Smooth muscle cell (in vitro differentiated cells): ENCODE results near the gene C19orf12. TPM values are rescaled to one million over a fixed set of nuclear protein-coding genes. Genes with fewer than 3 reads are reported as not detected.

Source experiments
- DNase-seq: peaks from one replicate; lab custom pipeline; 2025; ENCODE audit not compliant: unreplicated experiment; lab: John Stamatoyannopoulos, UW
- H2AFZ ChIP-seq: fragments of 200-600 bp; sonication (generic); 2 replicates; pipeline ENCODE4 v1.6.0; 2016; ENCODE audit warnings: antibody characterized with exemption, low read depth, mild to moderate bottlenecking
- H3F3A ChIP-seq: fragments of 200-600 bp; sonication (generic); 2 replicates; pipeline ENCODE4 v1.6.0; 2017; ENCODE audit warnings: antibody characterized with exemption, low read depth
- H3K27ac ChIP-seq: fragments of 200-600 bp; sonication (generic); 2 replicates; pipeline ENCODE4 v1.5.1; 2016; ENCODE audit warnings: low read depth, mild to moderate bottlenecking
- H3K27me3 ChIP-seq: fragments of 200-600 bp; sonication (generic); 2 replicates; pipeline ENCODE4 v1.6.1; 2016; ENCODE audit warnings: low read depth, mild to moderate bottlenecking
- H3K36me3 ChIP-seq: fragments of 200-600 bp; sonication (generic); 2 replicates; pipeline ENCODE4 v1.5.1; 2016; ENCODE audit warnings: low read depth
- H3K4me1 ChIP-seq: fragments of 200-600 bp; sonication (generic); 2 replicates; pipeline ENCODE4 v1.5.1; 2016; ENCODE audit warnings: low read depth
- H3K4me2 ChIP-seq: fragments of 200-600 bp; sonication (generic); 2 replicates; pipeline ENCODE4 v1.6.0; 2016; ENCODE audit warnings: mild to moderate bottlenecking
- H3K4me3 ChIP-seq: fragments of 200-600 bp; sonication (generic); 2 replicates; pipeline ENCODE4 v1.5.1; 2016; ENCODE audit warnings: mild to moderate bottlenecking
- H3K79me2 ChIP-seq: fragments of 200-600 bp; sonication (generic); 2 replicates; pipeline ENCODE4 v1.6.0; 2016; ENCODE audit warnings: low read depth, mild to moderate bottlenecking
- H3K9ac ChIP-seq: fragments of 200-600 bp; sonication (generic); 2 replicates; pipeline ENCODE4 v1.6.0; 2016; ENCODE audit warnings: low read depth
- H3K9me3 ChIP-seq: fragments of 200-600 bp; sonication (generic); replicated peaks from 2 replicates; pipeline ENCODE4 v1.5.1; 2016; ENCODE audit warnings: low read depth
- H4K20me1 ChIP-seq: fragments of 200-600 bp; sonication (generic); 2 replicates; pipeline ENCODE4 v1.6.0; 2016; ENCODE audit warnings: low read depth
- WGBS: methylation state at CpG from one replicate; pipeline ENCODE4 v1.1.7; 2016; ENCODE audit warnings: low lambda C conversion rate; 5-methylcytosine and 5-hydroxymethylcytosine counted together
- polyA plus RNA-seq: library from polyadenylated mRNA; unstranded; fragments of >200 nt; fragmentation: Nextera tagmentation; extraction: Ambion mirVana; gene quantifications from 2 replicates; pipeline ENCODE4 v1.2.1, GENCODE V29; 2016
- total RNA-seq: library from RNA; depleted of rRNA; stranded (reverse); fragments of >200 nt; gene quantifications from 2 replicates; pipeline ENCODE4 v1.2.3, GENCODE V29; 2014
- TF ChIP-seq, protein P1 (sequence below): fragments of 200-600 bp; sonication (generic); IDR thresholded peaks from 2 replicates; pipeline ENCODE4 v1.5.1; 2017; ENCODE audit warnings: borderline replicate concordance, mild to moderate bottlenecking, antibody characterized with exemption; ENCODE audit not compliant: insufficient read depth, poor library complexity, severe bottlenecking

C19orf12 gene
- total and polyA plus RNA-seq, 2 experiments from 2014 or later: 22.7 to 30.0 TPM

DNA sequence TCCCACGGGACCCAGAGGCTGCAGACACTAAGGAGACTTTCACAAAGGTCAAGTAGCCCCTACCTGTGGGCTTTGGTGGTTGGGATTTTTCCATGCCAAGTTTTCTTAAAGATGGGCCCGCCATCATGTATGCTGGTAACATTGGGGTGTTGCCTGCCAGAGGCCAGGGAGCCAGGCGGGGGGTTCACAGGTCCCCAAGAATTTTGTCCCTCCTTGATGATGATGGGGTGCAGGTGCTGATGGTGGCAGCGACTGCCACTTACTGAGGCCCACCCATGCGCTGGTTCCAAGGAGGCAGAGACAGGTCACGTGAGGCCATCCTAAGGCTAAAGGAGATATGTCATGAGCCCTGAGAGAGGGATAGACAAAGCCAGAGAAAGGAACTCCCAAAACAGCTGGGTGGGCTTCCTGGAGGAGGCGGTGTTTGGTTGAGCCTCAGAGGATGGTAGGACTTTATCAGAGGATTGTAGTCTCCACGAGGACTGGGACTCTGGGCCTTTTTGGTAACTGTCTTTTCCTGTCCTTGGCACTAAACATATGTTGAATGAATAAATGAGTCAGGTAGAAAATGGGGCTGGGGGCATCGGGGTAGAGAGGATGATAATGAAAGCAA is 35.4 kb downstream of the C19orf12 start:
- H3K36me3 ChIP-seq: no peaks in the 10 kb centered on the region
- H3F3A ChIP-seq: no peaks in the 10 kb centered on the region
- H3K9ac ChIP-seq: no peak overlapping the region
- no peaks in the 10 kb centered on the region for H3K27me3 ChIP-seq
- no peak overlapping the region for H3K27ac ChIP-seq
- no peaks in the 10 kb centered on the region for H3K9me3 ChIP-seq
- TF ChIP-seq, protein P1, sequence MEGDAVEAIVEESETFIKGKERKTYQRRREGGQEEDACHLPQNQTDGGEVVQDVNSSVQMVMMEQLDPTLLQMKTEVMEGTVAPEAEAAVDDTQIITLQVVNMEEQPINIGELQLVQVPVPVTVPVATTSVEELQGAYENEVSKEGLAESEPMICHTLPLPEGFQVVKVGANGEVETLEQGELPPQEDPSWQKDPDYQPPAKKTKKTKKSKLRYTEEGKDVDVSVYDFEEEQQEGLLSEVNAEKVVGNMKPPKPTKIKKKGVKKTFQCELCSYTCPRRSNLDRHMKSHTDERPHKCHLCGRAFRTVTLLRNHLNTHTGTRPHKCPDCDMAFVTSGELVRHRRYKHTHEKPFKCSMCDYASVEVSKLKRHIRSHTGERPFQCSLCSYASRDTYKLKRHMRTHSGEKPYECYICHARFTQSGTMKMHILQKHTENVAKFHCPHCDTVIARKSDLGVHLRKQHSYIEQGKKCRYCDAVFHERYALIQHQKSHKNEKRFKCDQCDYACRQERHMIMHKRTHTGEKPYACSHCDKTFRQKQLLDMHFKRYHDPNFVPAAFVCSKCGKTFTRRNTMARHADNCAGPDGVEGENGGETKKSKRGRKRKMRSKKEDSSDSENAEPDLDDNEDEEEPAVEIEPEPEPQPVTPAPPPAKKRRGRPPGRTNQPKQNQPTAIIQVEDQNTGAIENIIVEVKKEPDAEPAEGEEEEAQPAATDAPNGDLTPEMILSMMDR: no peak
- H3K4me2 ChIP-seq: no peak overlapping the region
- H3K79me2 ChIP-seq: no peaks in the 10 kb centered on the region
- DNase-seq: no peak
- H2AFZ ChIP-seq: no peak overlapping the region
- 94% methylated on average over 9 of the region's 9 CpGs for WGBS
- H3K4me1 ChIP-seq: no peaks in the 10 kb centered on the region
- H3K4me3 ChIP-seq: no peak overlapping the region
- no peaks in the 10 kb centered on the region for H4K20me1 ChIP-seq

- H2AFZ ChIP-seq: no peak overlapping the region
- no peaks in the 10 kb centered on the region for H3K79me2 ChIP-seq
- no peak overlapping the region for H3K4me2 ChIP-seq
- H3K9me3 ChIP-seq: no peaks in the 10 kb centered on the region
- DNase-seq: no peak
- no peak overlapping the region for H3K27ac ChIP-seq
- H3K27me3 ChIP-seq: no peaks in the 10 kb centered on the region
- no peaks in the 10 kb centered on the region for H4K20me1 ChIP-seq
- TF ChIP-seq, protein P1: no peak
- H3K4me1 ChIP-seq: no peaks in the 10 kb centered on the region
- H3K9ac ChIP-seq: no peak overlapping the region
- WGBS: 72% methylated on average over 20 of the region's 20 CpGs
- H3K4me3 ChIP-seq: no peak overlapping the region
- H3K36me3 ChIP-seq: no peaks in the 10 kb centered on the region
- no peaks in the 10 kb centered on the region for H3F3A ChIP-seq
Measured at GRCh38 chr19:29678484-29679106, 36.5 kb downstream of the C19orf12 start.

DNA sequence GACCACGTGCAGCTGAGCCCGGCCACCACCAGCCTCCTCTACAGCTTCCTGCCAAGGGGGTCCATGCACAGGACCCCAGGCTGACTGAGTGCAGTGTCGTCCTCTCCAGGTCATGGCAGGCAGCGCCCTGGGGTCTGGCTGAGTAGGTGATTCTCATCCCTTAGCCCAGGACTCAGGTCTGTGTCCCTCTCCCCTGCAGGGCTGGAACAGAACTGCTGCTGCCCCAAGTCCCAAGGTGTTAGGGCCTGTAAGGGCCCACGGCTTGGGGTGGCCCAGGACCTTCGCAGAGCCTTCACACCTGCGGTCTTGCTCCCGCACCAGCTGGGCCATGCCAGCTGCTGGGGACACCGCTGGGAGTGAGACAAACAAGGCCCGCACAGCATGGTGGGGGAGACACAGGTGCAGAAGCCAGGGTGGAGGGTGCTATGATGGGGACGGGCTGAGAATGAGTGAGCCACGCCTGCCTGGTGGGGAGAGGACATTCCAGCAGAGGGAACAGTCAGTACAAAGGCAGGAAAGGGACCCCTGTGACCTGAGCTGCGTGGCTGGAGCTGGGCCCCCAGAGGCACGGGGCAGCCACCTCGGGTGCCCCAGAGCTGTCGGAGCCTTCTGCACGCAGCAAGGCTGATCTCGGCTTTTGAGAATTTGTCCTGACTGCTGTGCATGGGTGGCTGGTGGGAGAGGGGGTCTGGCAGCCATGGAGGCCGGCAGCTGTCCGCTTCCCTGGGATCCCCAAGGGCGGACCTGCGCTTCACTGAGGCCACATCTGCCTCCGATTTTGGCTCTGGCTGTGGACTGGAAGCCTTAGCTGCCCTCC is 37.9 kb downstream of the C19orf12 start:
- WGBS: 93% methylated on average over 23 of the region's 23 CpGs
- TF ChIP-seq, protein P1: no peak
- no peak overlapping the region for H3K27ac ChIP-seq
- H3K4me3 ChIP-seq: no peak overlapping the region
- DNase-seq: no peak
- H2AFZ ChIP-seq: no peak overlapping the region
- H3K4me1 ChIP-seq: no peaks in the 10 kb centered on the region
- no peaks in the 10 kb centered on the region for H3K9me3 ChIP-seq
- H3F3A ChIP-seq: no peaks in the 10 kb centered on the region
- no peaks in the 10 kb centered on the region for H3K27me3 ChIP-seq
- no peaks in the 10 kb centered on the region for H3K36me3 ChIP-seq
- no peak overlapping the region for H3K9ac ChIP-seq
- H3K4me2 ChIP-seq: no peak overlapping the region
- peaks cover 6% of the 10 kb centered on the region for H4K20me1 ChIP-seq
- H3K79me2 ChIP-seq: no peaks in the 10 kb centered on the region
